Midbrain (tissue), 1 donor: ENCODE data around the gene LMTK3.
"Not testable (repeated sequence)": the region's sequence is repeated elsewhere in the genome, so short reads cannot be mapped to it uniquely, and the experiment has no call there.

Experiments
- DNase-seq: peaks from one replicate; lab custom pipeline; 2025; lab: John Stamatoyannopoulos, UW

Gene LMTK3

DNA sequence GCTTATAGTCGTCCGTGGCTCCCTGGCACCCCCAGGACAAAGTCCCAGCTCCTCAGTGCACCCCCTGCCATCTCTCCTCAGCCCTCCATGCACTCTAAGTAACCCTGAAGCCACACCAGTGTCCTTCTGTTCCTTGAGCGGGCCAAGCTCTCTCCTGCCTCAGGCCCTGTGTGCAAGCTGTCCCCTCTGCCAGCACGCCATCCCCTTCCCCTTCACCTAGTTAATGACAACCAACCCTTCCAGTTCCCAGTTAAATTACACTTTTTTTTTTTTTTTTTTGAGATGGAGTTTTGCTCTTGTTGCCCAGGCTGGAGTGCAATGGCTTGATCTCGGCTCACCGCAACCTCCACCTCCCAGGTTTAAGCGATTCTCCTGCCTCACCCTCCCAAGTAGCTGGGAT, 23.2 kb downstream of the LMTK3 start:
- DNase-seq = not testable (repeated sequence)

DNA sequence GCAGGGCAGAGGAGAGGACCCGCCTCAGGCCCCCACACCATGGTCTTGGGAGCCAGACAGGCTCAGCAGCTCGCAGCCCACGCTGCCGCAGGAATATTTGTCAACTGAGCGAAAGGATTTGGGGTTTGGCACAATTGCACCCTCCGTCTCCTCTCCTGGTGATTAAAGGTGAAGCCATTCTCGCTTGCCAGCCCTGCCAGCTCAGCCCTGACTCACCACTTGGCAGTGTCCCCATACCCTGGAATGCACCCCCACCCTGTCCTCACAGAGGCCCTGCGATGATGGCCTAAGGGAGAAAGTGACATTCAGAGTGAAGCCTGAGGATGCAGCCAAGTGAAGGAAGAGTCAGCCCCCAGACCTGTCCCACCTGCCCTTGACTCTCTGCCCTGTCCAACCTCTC, 23.7 kb downstream of the LMTK3 start:
- DNase-seq = no peak

DNA sequence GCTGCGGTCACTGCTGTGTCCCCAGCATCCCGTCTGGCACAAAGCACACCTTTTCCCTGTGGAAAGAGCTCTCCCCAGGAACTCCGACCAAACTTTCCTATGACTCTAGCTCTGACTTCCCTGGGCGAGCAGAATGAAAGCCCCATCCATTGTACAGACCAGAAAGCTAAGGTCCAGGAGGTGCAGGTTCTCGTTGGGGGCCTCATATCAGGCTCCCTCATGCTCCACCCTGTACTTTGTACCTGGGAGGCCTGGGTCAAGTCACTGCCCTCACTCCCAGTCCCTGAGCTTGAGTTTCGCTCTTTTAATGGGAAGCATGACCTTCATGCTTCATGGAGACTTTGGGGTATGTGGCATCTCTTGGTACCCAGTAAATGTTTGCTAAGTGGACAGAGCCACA, 24.1 kb downstream of the LMTK3 start:
- DNase-seq = no peak

DNA sequence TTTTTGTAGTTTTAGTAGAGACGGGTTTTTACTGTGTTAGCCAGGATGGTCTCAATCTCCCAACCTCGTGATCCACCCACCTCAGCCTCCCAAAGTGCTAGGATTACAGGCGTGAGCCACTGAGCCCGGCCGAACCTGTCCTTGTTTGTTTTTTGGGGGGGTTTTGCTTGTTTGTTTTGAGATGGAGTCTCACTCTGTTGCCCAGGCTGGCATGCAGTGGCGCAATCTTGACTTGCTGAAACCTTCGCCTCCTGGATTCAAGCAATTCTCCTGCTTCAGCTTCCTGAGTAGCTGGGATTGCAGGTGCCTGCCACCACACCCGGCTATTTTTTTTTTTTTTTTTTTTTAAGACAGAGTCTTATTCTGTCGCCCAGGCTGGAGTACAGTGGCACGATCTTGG, 24.9 kb downstream of the LMTK3 start:
- DNase-seq = not testable (repeated sequence)

DNA sequence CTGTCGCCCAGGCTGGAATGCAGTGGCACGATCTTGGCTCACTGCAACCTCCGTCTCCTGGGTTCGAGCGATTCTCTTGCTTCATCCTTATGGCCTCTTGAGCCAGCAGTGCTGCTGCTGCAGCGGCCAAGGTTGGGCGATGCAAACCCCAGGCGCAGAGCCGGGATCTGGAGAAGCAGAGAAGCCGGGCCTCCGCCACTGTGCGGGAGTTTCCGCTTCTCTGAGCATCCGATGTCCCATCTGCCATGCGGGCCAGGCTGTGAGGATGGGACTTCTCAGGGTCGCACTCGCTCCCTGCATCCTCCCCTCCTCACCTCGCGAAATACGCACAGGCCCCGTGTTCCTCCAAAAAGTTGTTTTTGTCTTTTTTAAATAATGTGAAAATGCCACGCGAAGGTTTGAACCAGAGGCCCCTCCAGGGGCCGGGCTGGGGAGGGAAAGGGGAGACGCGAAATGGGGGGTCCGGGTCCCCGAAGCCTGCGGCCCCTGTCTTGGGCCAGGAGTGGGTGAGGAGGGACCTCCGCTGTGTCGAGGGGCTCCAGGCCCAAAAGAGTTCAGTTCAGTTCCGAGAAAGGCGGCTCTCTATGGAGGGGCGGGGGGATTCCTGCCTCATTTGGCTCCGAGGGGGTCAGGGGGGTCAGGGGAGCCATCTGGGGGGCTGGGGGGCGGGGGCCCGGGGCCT, 26.6 kb downstream of the LMTK3 start:
- no peak for DNase-seq

- no peak for DNase-seq
These were observed 27.3 kb downstream of the LMTK3 start for GRCh38 chr19:48484247-48484893.

DNA sequence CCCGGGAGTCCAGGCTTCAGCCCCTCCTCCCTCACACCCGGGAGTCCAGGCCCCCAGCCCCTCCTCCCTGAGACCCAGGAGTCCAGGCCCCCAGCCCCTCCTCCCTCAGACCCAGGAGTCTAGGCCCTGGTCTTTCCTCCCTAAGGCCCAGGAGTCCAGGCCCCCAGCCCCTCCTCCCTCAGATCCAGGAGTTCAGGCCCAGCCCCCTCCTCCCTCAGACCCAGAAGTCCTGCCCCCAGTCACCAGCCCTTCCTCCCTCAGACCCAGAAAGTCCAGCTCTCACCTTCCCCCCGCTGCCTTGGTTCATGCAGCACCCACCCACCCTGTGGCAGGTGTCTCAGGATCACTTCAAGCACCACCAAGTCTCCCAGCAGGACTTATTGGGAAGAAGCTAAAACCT, 28.3 kb downstream of the LMTK3 start:
- DNase-seq = no peak

- no peak for DNase-seq
These were observed 29.6 kb downstream of the LMTK3 start for GRCh38 chr19:48481846-48482639.

- peak; percentile 71 for DNase-seq
These were observed 30.8 kb downstream of the LMTK3 start for GRCh38 chr19:48480558-48481500.

GRCh38 chr19:48480183-48480557, 31.5 kb downstream of the LMTK3 start:
- peak; percentile 71 for DNase-seq

DNA sequence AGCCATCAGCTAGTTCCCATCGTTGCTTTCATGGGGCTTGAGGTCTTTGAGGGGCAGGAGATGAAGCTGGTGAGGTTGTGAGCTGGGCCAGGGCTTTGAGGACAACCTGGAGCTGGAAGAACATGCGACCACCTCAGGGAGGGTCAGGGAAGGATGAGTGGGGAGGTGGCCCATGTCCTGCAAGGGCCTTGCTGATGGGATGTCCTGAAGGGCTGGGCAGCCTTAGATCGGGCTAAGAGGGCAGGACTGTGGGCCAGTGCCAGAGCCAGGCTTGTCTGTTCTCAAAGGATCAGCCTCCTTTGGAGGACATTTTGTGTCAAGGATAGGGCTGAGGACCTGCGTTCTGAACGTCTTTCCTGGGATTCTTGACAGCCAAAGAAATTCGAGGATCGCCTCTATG, 31.9 kb downstream of the LMTK3 start:
- no peak for DNase-seq

DNA sequence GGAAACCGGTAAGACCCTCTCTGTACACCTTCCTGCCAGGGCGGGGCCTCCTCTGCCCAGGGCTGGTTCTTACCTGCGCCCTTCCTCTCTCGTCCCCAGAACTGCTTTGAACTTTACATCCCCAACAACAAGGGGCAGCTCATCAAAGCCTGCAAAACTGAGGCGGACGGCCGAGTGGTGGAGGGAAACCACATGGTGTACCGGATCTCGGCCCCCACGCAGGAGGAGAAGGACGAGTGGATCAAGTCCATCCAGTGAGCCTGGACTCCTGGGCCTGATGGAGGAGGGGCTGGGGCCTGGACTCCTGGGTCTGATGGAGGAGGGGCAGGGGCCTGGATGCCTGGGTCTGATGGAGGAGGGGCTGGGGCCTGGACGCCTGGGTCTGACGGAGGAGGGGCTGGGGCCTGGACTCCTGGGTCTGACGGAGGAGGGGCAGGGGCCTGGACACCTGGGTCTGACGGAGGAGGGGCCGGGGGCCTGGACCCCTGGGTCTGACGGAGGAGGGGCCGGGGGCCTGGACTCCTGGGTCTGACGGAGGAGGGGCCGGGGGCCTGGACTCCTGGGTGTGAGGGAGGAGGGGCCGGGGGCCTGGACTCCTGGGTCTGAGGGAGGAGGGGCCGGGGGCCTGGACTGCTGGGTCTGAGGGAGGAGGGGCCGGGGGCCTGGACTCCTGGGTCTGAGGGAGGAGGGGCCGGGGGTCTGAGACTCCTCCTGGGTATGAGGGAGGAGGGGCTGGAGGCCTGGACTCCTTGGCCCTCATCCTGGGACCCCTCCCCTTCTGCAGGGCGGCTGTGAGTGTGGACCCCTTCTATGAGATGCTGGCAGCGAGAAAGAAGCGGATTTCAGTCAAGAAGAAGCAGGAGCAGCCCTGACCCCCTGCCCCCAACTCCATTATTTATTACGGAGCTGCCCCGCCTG, 33.0 kb downstream of the LMTK3 start:
- no peak for DNase-seq

GRCh38 chr19:48477698-48478338, 33.8 kb downstream of the LMTK3 start:
- no peak for DNase-seq

- no peak for DNase-seq
These were observed 34.5 kb downstream of the LMTK3 start for GRCh38 chr19:48477067-48477685.

DNA sequence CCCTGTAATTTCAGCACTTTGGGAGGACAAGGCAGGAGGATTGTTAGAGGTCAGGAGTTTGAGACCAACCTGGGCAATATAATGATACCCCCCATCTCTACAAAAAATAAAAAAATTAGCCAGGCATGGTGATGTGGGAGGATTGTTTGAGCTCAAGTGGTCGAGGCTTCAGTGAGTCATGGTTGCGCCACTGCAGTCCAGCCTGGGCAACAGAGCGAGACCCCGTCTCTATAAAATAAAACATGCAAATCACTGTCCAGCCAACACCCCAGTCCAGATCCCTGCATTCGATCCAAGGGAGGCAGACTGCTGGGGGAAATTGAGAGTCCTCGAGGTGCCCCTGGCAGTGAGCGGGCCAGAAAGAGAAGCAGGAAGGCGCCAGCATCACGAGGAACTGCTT, 35.5 kb downstream of the LMTK3 start:
- no peak for DNase-seq

GRCh38 chr19:48475369-48476068, 36.1 kb downstream of the LMTK3 start:
- DNase-seq = no peak

DNA sequence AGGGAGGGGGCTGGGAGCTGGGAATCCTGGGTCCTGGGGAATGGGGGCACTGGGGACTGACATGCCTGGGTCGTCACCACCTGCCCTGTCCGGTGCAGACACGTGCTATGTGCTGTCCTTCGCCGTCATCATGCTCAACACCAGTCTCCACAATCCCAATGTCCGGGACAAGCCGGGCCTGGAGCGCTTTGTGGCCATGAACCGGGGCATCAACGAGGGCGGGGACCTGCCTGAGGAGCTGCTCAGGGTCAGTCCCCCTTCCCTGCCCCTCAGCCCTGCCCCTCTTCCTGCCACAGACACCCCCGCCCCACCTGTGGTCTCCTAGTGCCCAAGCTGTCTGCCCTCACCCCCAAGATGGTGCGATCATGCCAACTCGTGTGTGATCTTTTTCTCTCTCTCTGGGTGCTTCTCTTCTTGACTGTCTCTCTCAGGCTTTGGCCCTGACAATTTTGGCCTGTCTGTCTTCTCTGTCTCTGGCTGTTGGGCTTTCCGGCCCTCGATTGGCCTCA, 37.5 kb downstream of the LMTK3 start:
- no peak for DNase-seq

DNA sequence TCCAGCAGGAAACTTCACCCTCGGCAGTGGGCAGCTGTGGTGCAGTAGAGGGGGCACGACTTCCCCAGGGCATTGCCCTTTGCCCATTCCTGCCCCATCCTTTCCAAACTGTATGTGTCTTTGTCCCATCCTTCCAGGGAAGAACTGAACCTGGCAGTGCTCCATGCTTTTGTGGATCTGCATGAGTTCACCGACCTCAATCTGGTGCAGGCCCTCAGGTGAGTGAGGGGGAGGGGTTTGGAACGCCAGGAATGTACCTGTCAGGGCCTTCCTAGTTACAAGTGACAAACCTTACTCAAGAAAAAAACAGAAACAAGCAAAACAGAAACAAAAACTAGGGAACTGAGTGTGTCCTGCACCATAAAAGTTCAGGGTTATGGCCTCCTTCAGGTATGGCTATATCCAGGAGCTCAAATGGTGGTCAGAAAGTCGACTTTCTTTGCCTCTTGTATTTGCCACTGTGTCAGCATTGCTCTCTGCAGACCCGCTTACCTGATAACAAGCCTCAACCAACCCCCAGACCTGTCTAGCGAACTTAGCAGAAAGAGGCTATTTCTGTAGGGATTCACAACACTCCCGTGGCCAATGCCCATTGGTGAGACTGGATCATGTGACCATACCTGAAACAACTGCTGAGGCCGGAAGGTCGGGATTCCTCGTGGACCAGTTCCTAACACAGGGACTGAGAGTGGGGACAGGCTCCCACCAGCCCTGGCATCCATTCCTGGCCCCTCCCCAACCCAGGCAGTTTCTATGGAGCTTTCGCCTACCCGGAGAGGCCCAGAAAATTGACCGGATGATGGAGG, 38.3 kb downstream of the LMTK3 start:
- no peak for DNase-seq
